SK-N-SH (cell line): ENCODE results near the gene SSTR3. TPM values are rescaled to one million over a fixed set of nuclear protein-coding genes. Genes with fewer than 3 reads are reported as not detected.

Experiments
- CTCF ChIA-PET: fragments of 300-600, 350-600 bp; formaldehyde crosslinking; extraction: SDS; loops from one replicate; lab custom pipeline; 2021; lab: Yijun Ruan, JAX
- POLR2A ChIA-PET: fragments of 350-600 bp; sonication (Branson Sonifier 250); formaldehyde crosslinking; extraction: SDS; loops from one replicate; lab custom pipeline; 2020; ENCODE audit warnings: antibody characterized with exemption, inconsistent platforms; lab: Yijun Ruan, JAX
- DNase-seq: peaks from one replicate; pipeline ENCODE4 v3.0.0; 2012
- H2AFZ ChIP-seq: fragments of 200-600 bp; sonication (generic); 2 replicates; pipeline ENCODE4 v1.8.1; 2016; ENCODE audit warnings: antibody characterized with exemption, mild to moderate bottlenecking, low read depth
- H3F3A ChIP-seq: fragments of 200-600 bp; sonication (generic); replicated peaks from 2 replicates; pipeline ENCODE3; 2016; ENCODE audit warnings: antibody characterized with exemption, mild to moderate bottlenecking; ENCODE audit not compliant: insufficient read depth
- H3K27ac ChIP-seq, 2 experiments: fragments of 200-500 bp in 1 of 2; fragments of 200-600 bp in 1 of 2; sonication (Bioruptor generic) in 1 of 2; sonication (generic), shearing (Covaris generic) in 1 of 2; 2 replicates each; pipeline versions ENCODE4 v1.5.1 to v1.6.1; 2014 to 2016; ENCODE audit warnings: low read depth in 2 of 2, inconsistent platforms in 1 of 2, low read length in 1 of 2, mild to moderate bottlenecking in 1 of 2, mixed read lengths in 1 of 2
- H3K27me3 ChIP-seq: fragments of 200-600 bp; sonication (generic), shearing (Covaris generic); 2 replicates; pipeline ENCODE4 v1.6.1; 2016; ENCODE audit warnings: mixed run types; ENCODE audit not compliant: insufficient read depth
- H3K36me3 ChIP-seq, 2 experiments: fragments of 200-500 bp in 1 of 2; fragments of 200-600 bp in 1 of 2; sonication (Bioruptor generic) in 1 of 2; sonication (generic) in 1 of 2; replicated peaks in 1 of 2; 2 replicates each; pipeline versions ENCODE3 to v1.5.1; 2014 to 2016; ENCODE audit warnings: low read length in 1 of 2, mild to moderate bottlenecking in 1 of 2; ENCODE audit not compliant: insufficient read depth in 2 of 2, control insufficient read depth in 1 of 2
- H3K4me1 ChIP-seq, 2 experiments: fragments of 200-500 bp in 1 of 2; fragments of 200-600 bp in 1 of 2; sonication (Bioruptor generic) in 1 of 2; sonication (generic), shearing (Covaris generic) in 1 of 2; 2 replicates each; pipeline versions ENCODE4 v1.5.1 to v1.6.1; 2014 to 2016; ENCODE audit warnings: low read depth in 1 of 2, low read length in 1 of 2, mixed run types in 1 of 2; ENCODE audit not compliant: insufficient read depth in 2 of 2, control insufficient read depth in 1 of 2
- H3K4me2 ChIP-seq: fragments of 200-600 bp; sonication (generic), shearing (Covaris generic); 2 replicates; pipeline ENCODE4 v1.6.1; 2017; ENCODE audit warnings: mixed run types
- H3K4me3 ChIP-seq, 2 experiments: fragments of 200-500 bp in 1 of 2; fragments of 200-600 bp in 1 of 2; sonication (Bioruptor generic) in 1 of 2; sonication (generic), shearing (Covaris generic) in 1 of 2; 2 replicates each; pipeline versions ENCODE4 v1.5.1 to v1.8.1; 2014 to 2016; ENCODE audit warnings: low read depth in 2 of 2, inconsistent platforms in 1 of 2, low read length in 1 of 2, mild to moderate bottlenecking in 1 of 2, mixed read lengths in 1 of 2, moderate library complexity in 1 of 2
- H3K79me2 ChIP-seq: fragments of 200-600 bp; sonication (generic); 2 replicates; pipeline ENCODE4 v1.8.1; 2017; ENCODE audit warnings: mild to moderate bottlenecking; ENCODE audit not compliant: insufficient read depth
- H3K9ac ChIP-seq: fragments of 200-600 bp; sonication (generic); 2 replicates; pipeline ENCODE4 v1.6.1; 2017; ENCODE audit warnings: mixed run types
- H3K9me2 ChIP-seq: fragments of 200-600 bp; sonication (generic); 2 replicates; pipeline ENCODE4 v1.6.1; 2017; ENCODE audit warnings: mixed run types
- H3K9me3 ChIP-seq: fragments of 200-600 bp; sonication (generic); 2 replicates; pipeline ENCODE4 v1.6.1; 2017; ENCODE audit warnings: mixed run types, mild to moderate bottlenecking, moderate library complexity
- H4K20me1 ChIP-seq: fragments of 200-600 bp; sonication (generic); 2 replicates; pipeline ENCODE4 v1.6.1; 2017; ENCODE audit warnings: mild to moderate bottlenecking, mixed run types; ENCODE audit not compliant: insufficient read depth
- CHD2 ChIP-seq: fragments of 150-350 bp; IDR thresholded peaks from 2 replicates; pipeline ENCODE4 v1.6.1; 2018; ENCODE audit warnings: low read length; ENCODE audit not compliant: partially characterized antibody
- CTCF ChIP-seq: fragments of 200-600 bp; sonication (generic); IDR thresholded peaks from 2 replicates; pipeline ENCODE4 v1.6.1; 2017; ENCODE audit warnings: antibody characterized with exemption, mild to moderate bottlenecking, moderate library complexity
- GABPA ChIP-seq: IDR thresholded peaks from 2 replicates; pipeline ENCODE4 v1.4.0; 2012; ENCODE audit warnings: low read depth, mild to moderate bottlenecking
- JUND ChIP-seq: IDR thresholded peaks from 2 replicates; pipeline ENCODE4 v1.4.0; 2012
- MAX ChIP-seq: IDR thresholded peaks from 2 replicates; pipeline ENCODE4 v1.4.0; 2012; ENCODE audit warnings: low read depth
- MXI1 ChIP-seq: IDR thresholded peaks from 2 replicates; pipeline ENCODE4 v1.6.1; 2012; ENCODE audit warnings: mild to moderate bottlenecking, low read depth, low read length, improper control_type of control experiment
- NFIC ChIP-seq: IDR thresholded peaks from 2 replicates; pipeline ENCODE4 v1.4.0; 2012; ENCODE audit warnings: borderline replicate concordance
- REST ChIP-seq: IDR thresholded peaks from 2 replicates; pipeline ENCODE4 v1.6.1; 2012; ENCODE audit warnings: mild to moderate bottlenecking, low read depth, low read length, moderate library complexity
- RFX5 ChIP-seq: IDR thresholded peaks from 2 replicates; pipeline ENCODE4 v1.6.1; 2012; ENCODE audit warnings: mild to moderate bottlenecking, improper control_type of control experiment, low read length
- TAF1 ChIP-seq: IDR thresholded peaks from 2 replicates; pipeline ENCODE4 v1.6.1; 2012; ENCODE audit warnings: low read depth, mild to moderate bottlenecking, low read length, moderate library complexity, borderline replicate concordance
- TEAD4 ChIP-seq: IDR thresholded peaks from 2 replicates; pipeline ENCODE4 v1.4.0; 2012; ENCODE audit warnings: mild to moderate bottlenecking, borderline replicate concordance; ENCODE audit not compliant: insufficient read depth
- USF1 ChIP-seq: IDR thresholded peaks from 2 replicates; pipeline ENCODE4 v1.4.0; 2012; ENCODE audit warnings: low read depth, borderline replicate concordance
- USF2 ChIP-seq: fragments of 150-350 bp; IDR thresholded peaks from 2 replicates; pipeline ENCODE4 v1.6.1; 2017; ENCODE audit warnings: antibody characterized with exemption, low read length, low read depth, borderline replicate concordance
- WGBS: methylation state at CpG from one replicate; pipeline ENCODE4 v1.1.6; 2017; ENCODE audit warnings: low lambda C conversion rate; 5-methylcytosine and 5-hydroxymethylcytosine counted together
- polyA plus RNA-seq, 3 experiments: library from polyadenylated mRNA; depleted of rRNA; stranded (reverse); fragments of >200 nt; gene quantifications; 2 replicates each; pipeline ENCODE4 v1.2.3, GENCODE V29; 2012

The SSTR3 gene
- polyA plus RNA-seq, 1 of the 3 experiments (the other 2 are of a cell fraction), result not detected

GRCh38 chr22:37196539-37197450, 15.5 kb downstream of the SSTR3 start (continued):
- TF ChIP-seq USF2 (peak; percentile 28; the same call in 1 of the 2 replicates), TEAD4 (0 out of 2 replicates have a peak, but pooled peaks have one; percentile 52)

- POLR2A ChIA-PET, result no interaction called here
- Histone ChIP-seq H3K27me3 (no peaks in the 10 kb centered on the region), H3K4me3 (no peak overlapping the region), H3K27ac (no peak overlapping the region; a peak in 1 of 4 replicates), H2AFZ (no peak overlapping the region), H3F3A (peaks cover 25% of the 10 kb centered on the region), H3K4me2 (no peak overlapping the region), H3K36me3 (no peaks in the 10 kb centered on the region), H3K9me2 (no peaks in the 10 kb centered on the region), H4K20me1 (no peaks in the 10 kb centered on the region), H3K9me3 (no peaks in the 10 kb centered on the region), H3K79me2 (no peaks in the 10 kb centered on the region; the same call in 1 of the 2 replicates), H3K9ac (no peak overlapping the region), H3K4me1 (peaks cover 19 to 28% of the 10 kb centered on the region in 2 experiments)
- TF ChIP-seq NFIC, result 0 out of 2 replicates have a peak, but pooled peaks have one; percentile 5
- no peak for TF ChIP-seq CTCF
- CTCF ChIA-PET, result interaction anchor here (1.6 to 7.7 kb wide), 3 partner anchors 17 to 75 kb away, joined by 4 to 190 read pairs (median 156); partner anchors contain the start of gene C1QTNF6
- 92% methylated on average over 4 of the region's 4 CpGs for WGBS
- no peak for DNase-seq
Observed at GRCh38 chr22:37195921-37196320, 16.4 kb downstream of the SSTR3 start.

GRCh38 chr22:37194750-37195149, 17.5 kb downstream of the SSTR3 start:
- H2AFZ ChIP-seq, result no peak overlapping the region
- H3K9me3 ChIP-seq, result no peaks in the 10 kb centered on the region
- no peaks in the 10 kb centered on the region; the same call in 1 of the 2 replicates for H3K79me2 ChIP-seq
- H3K4me2 ChIP-seq, result no peak overlapping the region
- H3F3A ChIP-seq, result peaks cover 32% of the 10 kb centered on the region
- 94% methylated on average over 3 of the region's 3 CpGs for WGBS
- CTCF ChIA-PET, result no interaction called here
- no peaks in the 10 kb centered on the region for H3K27me3 ChIP-seq
- DNase-seq, result no peak
- H3K4me1 ChIP-seq, result peaks cover 24 to 27% of the 10 kb centered on the region in 2 experiments
- no peak overlapping the region for H3K9ac ChIP-seq
- no peaks in the 10 kb centered on the region for H3K36me3 ChIP-seq
- H3K27ac ChIP-seq, result no peak overlapping the region
- no peak overlapping the region for H3K4me3 ChIP-seq
- no peaks in the 10 kb centered on the region for H3K9me2 ChIP-seq
- POLR2A ChIA-PET, result no interaction called here
- H4K20me1 ChIP-seq, result no peaks in the 10 kb centered on the region
- no peak for TF ChIP-seq REST
- no peak for TF ChIP-seq JUND
- no peak for TF ChIP-seq RFX5
- TF ChIP-seq TAF1, result no peak
- no peak for TF ChIP-seq CHD2
- TF ChIP-seq MAX, result no peak
- no peak for TF ChIP-seq CTCF
- TF ChIP-seq MXI1, result no peak
- TF ChIP-seq GABPA, result no peak
- TF ChIP-seq USF1, result no peak
